BE2C (cell line): Measurements from ENCODE around the gene CLMP.
"Not testable (repeated sequence)": the region's sequence is repeated elsewhere in the genome, so short reads cannot be mapped to it uniquely, and the experiment has no call there.

Source experiments
- DNase-seq: peaks from one replicate; pipeline ENCODE4 v3.0.0-alpha.2; 2020
- H3K27me3 ChIP-seq: fragments of 250-450 bp; sonication (Bioruptor Pico); 2 replicates; pipeline ENCODE4 v1.5.1; 2020; ENCODE audit warnings: mild to moderate bottlenecking
- H3K36me3 ChIP-seq: fragments of 250-450 bp; sonication (Bioruptor Pico); 2 replicates; pipeline ENCODE4 v1.5.1; 2020; ENCODE audit warnings: mild to moderate bottlenecking
- H3K4me1 ChIP-seq: fragments of 250-450 bp; sonication (Bioruptor Pico); 2 replicates; pipeline ENCODE4 v1.5.1; 2020
- H3K4me3 ChIP-seq: 2 replicates; pipeline ENCODE4 v1.5.1; 2011; ENCODE audit warnings: low read depth, low read length
- H3K9me3 ChIP-seq: fragments of 250-450 bp; sonication (Bioruptor Pico); 2 replicates; pipeline ENCODE4 v1.5.1; 2020
- TF ChIP-seq, protein P1 (sequence below): IDR thresholded peaks from 2 replicates; pipeline ENCODE4 v1.5.1; 2012; ENCODE audit warnings: mild to moderate bottlenecking, low read depth, low read length

Gene CLMP

DNA sequence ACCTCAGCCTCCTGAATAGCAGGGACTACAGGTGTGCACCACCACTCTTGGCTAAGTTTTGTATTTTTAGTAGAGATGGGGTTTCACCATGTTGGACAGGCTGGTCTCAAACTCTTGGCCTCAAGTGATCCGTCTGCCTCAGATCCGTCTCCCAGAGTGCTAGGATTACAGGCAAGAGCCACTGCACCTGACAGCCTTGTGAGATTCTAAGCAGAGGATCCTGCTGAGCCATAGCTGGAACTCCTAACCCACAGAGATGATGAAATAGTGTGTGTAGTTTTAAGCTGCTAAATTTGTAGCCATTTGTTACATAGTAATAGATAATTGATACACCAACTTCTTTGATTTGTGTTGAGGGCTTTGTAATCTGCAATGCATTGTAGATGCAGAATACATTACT is 51.1 kb downstream of the CLMP start:
- H3K27me3 ChIP-seq = no peaks in the 10 kb centered on the region
- no peak for DNase-seq
- TF ChIP-seq, protein P1, sequence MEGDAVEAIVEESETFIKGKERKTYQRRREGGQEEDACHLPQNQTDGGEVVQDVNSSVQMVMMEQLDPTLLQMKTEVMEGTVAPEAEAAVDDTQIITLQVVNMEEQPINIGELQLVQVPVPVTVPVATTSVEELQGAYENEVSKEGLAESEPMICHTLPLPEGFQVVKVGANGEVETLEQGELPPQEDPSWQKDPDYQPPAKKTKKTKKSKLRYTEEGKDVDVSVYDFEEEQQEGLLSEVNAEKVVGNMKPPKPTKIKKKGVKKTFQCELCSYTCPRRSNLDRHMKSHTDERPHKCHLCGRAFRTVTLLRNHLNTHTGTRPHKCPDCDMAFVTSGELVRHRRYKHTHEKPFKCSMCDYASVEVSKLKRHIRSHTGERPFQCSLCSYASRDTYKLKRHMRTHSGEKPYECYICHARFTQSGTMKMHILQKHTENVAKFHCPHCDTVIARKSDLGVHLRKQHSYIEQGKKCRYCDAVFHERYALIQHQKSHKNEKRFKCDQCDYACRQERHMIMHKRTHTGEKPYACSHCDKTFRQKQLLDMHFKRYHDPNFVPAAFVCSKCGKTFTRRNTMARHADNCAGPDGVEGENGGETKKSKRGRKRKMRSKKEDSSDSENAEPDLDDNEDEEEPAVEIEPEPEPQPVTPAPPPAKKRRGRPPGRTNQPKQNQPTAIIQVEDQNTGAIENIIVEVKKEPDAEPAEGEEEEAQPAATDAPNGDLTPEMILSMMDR = no peak
- H3K4me1 ChIP-seq = peaks cover 12% of the 10 kb centered on the region
- H3K4me3 ChIP-seq = no peak overlapping the region
- no peaks in the 10 kb centered on the region for H3K36me3 ChIP-seq
- H3K9me3 ChIP-seq = no peaks in the 10 kb centered on the region

DNA sequence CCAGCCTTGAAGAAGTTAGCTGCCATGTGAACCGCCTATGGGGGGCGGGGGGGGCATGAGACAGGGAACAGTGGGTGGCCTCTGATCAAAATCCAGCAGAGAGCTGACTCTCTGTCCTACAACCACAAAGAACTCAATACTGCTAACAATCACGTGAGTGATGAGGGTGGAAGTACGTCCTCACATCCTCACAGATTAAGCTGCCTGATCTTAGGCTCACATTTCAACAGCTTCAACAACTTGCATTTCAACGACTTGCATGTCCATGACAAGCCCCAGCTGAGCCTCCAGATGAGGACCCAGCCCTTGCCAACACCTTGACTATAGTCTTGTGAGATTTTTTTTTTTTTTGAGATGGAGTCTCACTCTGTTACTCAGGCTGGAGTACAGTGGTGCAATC is 51.6 kb downstream of the CLMP start:
- Histone ChIP-seq H3K36me3 (no peaks in the 10 kb centered on the region), H3K4me3 (no peak overlapping the region), H3K27me3 (no peaks in the 10 kb centered on the region), H3K4me1 (peaks cover 16% of the 10 kb centered on the region), H3K9me3 (no peaks in the 10 kb centered on the region)
- TF ChIP-seq, protein P1 = no peak
- DNase-seq = no peak

DNA sequence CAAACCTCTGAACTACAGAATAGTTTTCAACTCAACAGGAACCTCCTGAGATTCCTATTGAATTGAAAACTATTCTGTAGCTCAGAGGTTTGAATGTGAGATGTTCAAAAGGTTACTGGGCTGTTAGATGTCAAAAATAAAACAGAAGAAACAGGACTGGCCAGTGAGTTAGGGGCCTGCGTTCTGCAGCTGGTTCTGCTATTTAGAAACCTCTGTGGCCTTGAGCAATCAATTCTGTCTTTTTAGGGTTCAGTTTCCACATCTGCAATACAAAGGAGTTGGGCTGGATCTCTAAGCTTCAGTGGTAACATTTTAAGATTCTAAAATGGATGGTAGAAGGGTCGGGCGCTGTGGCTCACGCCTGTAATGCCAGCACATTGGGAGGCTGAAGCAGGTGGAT is 55.8 kb downstream of the CLMP start:
- no peak overlapping the region for H3K4me3 ChIP-seq
- no peaks in the 10 kb centered on the region for H3K27me3 ChIP-seq
- H3K36me3 ChIP-seq = no peaks in the 10 kb centered on the region

DNA sequence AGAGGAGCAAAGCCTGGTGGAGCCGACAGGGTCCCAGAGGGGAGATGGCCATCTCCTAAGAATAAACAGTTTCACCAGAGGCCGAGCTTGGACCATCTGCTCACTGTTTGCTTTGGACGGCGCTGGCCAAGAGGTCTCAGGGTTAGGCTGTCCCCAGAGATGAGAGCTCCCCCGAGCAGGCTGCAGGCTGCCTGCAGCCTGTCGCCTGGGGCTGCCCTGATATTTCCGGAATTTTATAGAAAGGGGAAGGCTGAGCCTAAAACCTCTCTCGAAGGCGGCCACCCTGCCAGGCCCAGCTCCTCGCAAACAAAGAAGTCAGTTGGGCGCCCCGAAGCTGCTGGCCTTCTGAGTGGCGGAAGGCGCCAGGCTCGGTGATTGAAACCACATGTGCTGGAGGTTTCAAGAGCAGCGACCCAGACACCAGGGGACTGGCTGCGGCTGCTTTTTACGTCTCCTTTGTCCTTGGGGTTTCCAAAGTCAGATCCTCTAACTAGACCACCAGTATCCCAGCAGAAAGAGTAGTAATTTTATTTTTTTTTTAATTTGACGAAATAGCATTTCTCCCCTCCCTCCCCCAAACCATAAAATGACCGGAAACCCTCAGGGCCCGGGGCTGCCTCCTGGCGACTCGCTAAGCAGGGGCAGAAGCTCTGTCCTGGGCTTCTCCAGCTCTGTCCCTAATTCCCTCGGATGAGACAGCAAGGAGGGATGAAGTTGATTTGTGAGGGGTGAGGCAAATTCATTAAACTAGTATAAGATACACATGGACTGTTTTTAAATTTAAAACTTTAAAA is 57.4 kb downstream of the CLMP start:
- Histone ChIP-seq H3K9me3 (no peaks in the 10 kb centered on the region), H3K27me3 (no peaks in the 10 kb centered on the region), H3K4me1 (peaks cover 13% of the 10 kb centered on the region), H3K36me3 (no peaks in the 10 kb centered on the region), H3K4me3 (peak overlapping the region; percentile 9; the same call in 1 of the 2 replicates)
- TF ChIP-seq, protein P1 = no peak
- DNase-seq = peak; percentile 92

More for the DNA sequence above, 55.8 kb downstream of the CLMP start:
- no peaks in the 10 kb centered on the region for H3K9me3 ChIP-seq
- TF ChIP-seq, protein P1 = no peak
- DNase-seq = no peak
- H3K4me1 ChIP-seq = peaks cover 13% of the 10 kb centered on the region

DNA sequence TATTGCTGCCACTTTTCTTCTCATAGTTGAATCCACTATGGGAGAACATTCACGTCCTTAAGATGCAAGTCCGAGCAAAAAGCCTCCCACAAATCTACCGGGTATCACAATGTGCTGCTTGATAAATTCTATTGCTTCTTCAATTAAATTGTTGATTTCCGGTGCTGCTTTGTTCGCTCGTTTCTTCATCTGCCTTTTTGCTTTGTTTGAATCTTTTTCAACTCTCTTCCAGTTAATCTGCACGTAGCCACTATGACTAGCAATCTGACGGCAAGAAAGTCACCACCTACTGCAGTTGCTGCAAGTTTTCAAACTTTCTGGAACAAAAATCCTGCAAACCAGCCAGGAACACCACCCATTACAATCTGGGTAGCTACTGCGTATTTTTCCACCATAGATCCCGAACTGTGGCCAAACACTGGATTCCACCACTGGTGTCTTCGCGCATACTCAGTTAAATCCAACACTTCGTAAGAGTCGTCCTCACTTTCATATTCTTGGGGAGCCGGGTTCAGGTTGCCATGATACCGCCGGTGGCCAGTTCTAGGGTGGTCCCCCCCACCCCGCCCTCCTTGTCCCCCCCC is 59.1 kb downstream of the CLMP start:
- TF ChIP-seq, protein P1 = no peak
- no peak for DNase-seq
- Histone ChIP-seq H3K4me1 (peaks cover 13% of the 10 kb centered on the region), H3K27me3 (no peaks in the 10 kb centered on the region), H3K4me3 (no peak overlapping the region), H3K9me3 (no peaks in the 10 kb centered on the region), H3K36me3 (no peaks in the 10 kb centered on the region)

DNA sequence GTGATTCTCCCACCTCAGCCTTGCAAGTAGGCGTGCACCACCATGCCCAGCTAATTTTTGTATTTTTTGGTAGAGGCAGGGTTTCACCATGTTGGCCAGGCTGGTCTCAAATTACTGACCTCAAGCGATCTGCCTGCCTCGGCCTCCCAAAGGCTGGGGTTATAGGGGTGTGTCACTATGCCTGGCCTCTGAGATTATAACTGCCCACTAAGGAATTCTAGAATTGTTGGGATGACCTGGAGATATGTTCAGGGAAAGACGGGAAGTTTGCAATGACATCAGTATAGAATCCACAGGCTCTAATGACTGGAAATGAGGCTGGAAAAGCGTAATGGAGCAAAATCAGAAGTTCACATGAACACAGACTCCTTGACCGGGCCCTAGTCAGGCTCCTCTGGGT is 62.2 kb downstream of the CLMP start:
- TF ChIP-seq, protein P1 = no peak
- Histone ChIP-seq H3K4me1 (peaks cover 5% of the 10 kb centered on the region), H3K4me3 (no peak overlapping the region), H3K9me3 (no peaks in the 10 kb centered on the region; the same call in 1 of the 2 replicates), H3K27me3 (no peaks in the 10 kb centered on the region), H3K36me3 (no peaks in the 10 kb centered on the region)
- DNase-seq = no peak

DNA sequence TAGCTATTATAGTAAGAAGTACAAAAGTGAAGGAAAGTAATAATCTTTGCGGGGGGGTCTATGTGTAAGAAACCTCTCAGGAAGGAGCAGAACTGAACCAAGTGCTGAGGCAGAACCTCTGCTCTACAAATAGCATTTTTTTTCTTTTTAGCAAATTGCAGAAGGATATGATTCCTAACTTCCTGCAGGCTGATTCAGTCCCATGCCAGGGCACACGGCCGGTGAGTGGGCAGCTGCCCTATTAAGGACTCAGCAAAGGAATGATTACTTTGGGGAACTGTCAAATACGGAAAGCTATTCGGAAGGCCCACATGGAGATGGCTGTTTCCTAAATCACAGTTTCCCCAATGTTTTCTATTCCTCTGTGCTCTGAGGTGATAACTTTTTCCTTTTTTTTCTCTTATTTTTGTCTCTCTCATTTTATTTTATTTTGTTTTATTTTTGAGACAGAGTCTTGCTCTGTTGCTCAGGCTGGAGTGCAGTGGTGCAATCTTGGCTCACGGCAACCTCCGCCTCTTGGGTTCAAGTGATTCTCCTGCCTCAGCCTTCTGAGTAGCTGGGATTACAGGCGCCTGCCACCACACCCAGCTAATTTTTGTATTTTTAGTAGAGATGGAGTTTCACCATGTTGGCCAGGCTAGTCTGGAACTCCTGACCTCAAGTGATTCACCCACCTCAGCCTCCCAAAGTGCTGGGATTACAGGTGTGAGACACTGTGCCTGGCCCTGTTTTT is 62.8 kb downstream of the CLMP start:
- not testable (repeated sequence) for DNase-seq, H3K4me1 ChIP-seq

More for the DNA sequence above, 62.8 kb downstream of the CLMP start:
- not testable (repeated sequence) for H3K36me3 ChIP-seq, H3K4me3 ChIP-seq, H3K27me3 ChIP-seq, H3K9me3 ChIP-seq
